HG03025 (cell line): Measurements from ENCODE around the gene RSRP1.

Experiments
- ATAC-seq: cut with Tn5 transposase; IDR thresholded peaks from one replicate; pipeline ENCODE4 v1.9.1; 2021; ENCODE audit warnings: mild to moderate bottlenecking, moderate library complexity; ENCODE audit not compliant: unreplicated experiment, low FRiP score

Gene RSRP1

GRCh38 chr1:25220666-25221065 lies 26.6 kb downstream of the RSRP1 start:
- no peak for ATAC-seq

GRCh38 chr1:25219661-25220251 lies 27.5 kb downstream of the RSRP1 start:
- no peak for ATAC-seq

GRCh38 chr1:25217598-25218232 lies 29.5 kb downstream of the RSRP1 start:
- no peak for ATAC-seq

- ATAC-seq = no peak
Observed at GRCh38 chr1:25217015-25217414, 30.2 kb downstream of the RSRP1 start.

GRCh38 chr1:25216123-25216522 lies 31.1 kb downstream of the RSRP1 start:
- ATAC-seq = no peak

GRCh38 chr1:25212725-25213124 lies 34.5 kb downstream of the RSRP1 start:
- no peak for ATAC-seq

GRCh38 chr1:25210728-25211127 lies 36.5 kb downstream of the RSRP1 start:
- ATAC-seq = no peak

GRCh38 chr1:25209516-25209915 lies 37.7 kb downstream of the RSRP1 start:
- no peak for ATAC-seq

- ATAC-seq = no peak
Observed at GRCh38 chr1:25208561-25209222, 38.6 kb downstream of the RSRP1 start.

- ATAC-seq = no peak
Observed at GRCh38 chr1:25208092-25208491, 39.2 kb downstream of the RSRP1 start.

- no peak for ATAC-seq
Observed at GRCh38 chr1:25206201-25206600, 41.1 kb downstream of the RSRP1 start.

- no peak for ATAC-seq
Observed at GRCh38 chr1:25205786-25206185, 41.5 kb downstream of the RSRP1 start.

GRCh38 chr1:25204797-25205480 lies 42.3 kb downstream of the RSRP1 start:
- no peak for ATAC-seq

- ATAC-seq = no peak
Observed at GRCh38 chr1:25201006-25201405, 46.2 kb downstream of the RSRP1 start.

- no peak for ATAC-seq
Observed at GRCh38 chr1:25199819-25200620, 47.2 kb downstream of the RSRP1 start.

- no peak for ATAC-seq
Observed at GRCh38 chr1:25198663-25199252, 48.5 kb downstream of the RSRP1 start.

- no peak for ATAC-seq
Observed at GRCh38 chr1:25197982-25198662, 49.1 kb downstream of the RSRP1 start.

GRCh38 chr1:25197235-25197975 lies 49.8 kb downstream of the RSRP1 start:
- no peak for ATAC-seq

GRCh38 chr1:25196830-25197229 lies 50.4 kb downstream of the RSRP1 start:
- no peak for ATAC-seq
